HepG2 (cell line): ENCODE results near the gene GHRL. TPM values are rescaled to one million over a fixed set of nuclear protein-coding genes. Genes with fewer than 3 reads are reported as not detected.

Experiments used
- ATAC-seq: fragments of 200-7000 bp; cut with Tn5 transposase; 3 replicates; pipeline ENCODE4 v1.9.1; 2020; ENCODE audit warnings: mild to moderate bottlenecking, moderate library complexity
- BruUV-seq: library from RNA; stranded (reverse); fragments of 400-500 nt; replicated peaks from 2 replicates; lab custom pipeline; 2021; lab: Mats Ljungman, UMichigan
- CTCF ChIA-PET: fragments of 300-600 bp; formaldehyde crosslinking; extraction: SDS; loops from one replicate; lab custom pipeline; 2021; ENCODE audit warnings: low total read pairs, inconsistent platforms, low intra/inter-chr PET ratio; lab: Yijun Ruan, JAX
- POLR2A ChIA-PET: fragments of 350-600 bp; sonication (Branson Sonifier 250); formaldehyde crosslinking; loops from one replicate; lab custom pipeline; 2020; ENCODE audit warnings: antibody characterized with exemption, inconsistent platforms; lab: Yijun Ruan, JAX
- DNase-seq: peaks from one replicate; pipeline ENCODE4 v3.0.0-alpha.2; 2015; ENCODE audit warnings: low spot score
- FAIRE-seq: peaks from 3 replicates; lab custom pipeline; 2011; peaks lifted over from hg19 to GRCh38; lab: Jason Lieb, UNC
- H2AFZ ChIP-seq: one replicate; pipeline ENCODE4 v1.6.1; 2011; ENCODE audit warnings: low read length, inconsistent platforms
- H3K27ac ChIP-seq: fragments of 300-600 bp; 3 replicates; pipeline ENCODE4 v1.8.0; 2011; ENCODE audit warnings: mixed run types, mild to moderate bottlenecking, mixed read lengths, low read length, inconsistent platforms; ENCODE audit not compliant: insufficient read depth; ENCODE audit errors: extremely low read length
- H3K27me3 ChIP-seq, 2 experiments: fragments of 200-600 bp in 1 of 2; 2 replicates in 1 of 2; 3 replicates in 1 of 2; pipeline versions ENCODE4 v1.6.0 to v1.8.0; 2011; ENCODE audit warnings: low read length in 2 of 2, mild to moderate bottlenecking in 2 of 2, moderate library complexity in 2 of 2, inconsistent platforms in 1 of 2; ENCODE audit not compliant: insufficient read depth in 2 of 2, control insufficient read depth in 1 of 2
- H3K36me3 ChIP-seq, 2 experiments: fragments of 200-600 bp in 1 of 2; replicated peaks in 1 of 2; 2 replicates in 1 of 2; 3 replicates in 1 of 2; pipeline versions ENCODE4 v1.5.1 to v1.8.0; 2011; ENCODE audit warnings: low read length in 2 of 2, inconsistent platforms in 1 of 2; ENCODE audit not compliant: insufficient read depth in 2 of 2, control insufficient read depth in 1 of 2
- H3K4me1 ChIP-seq: 2 replicates; pipeline ENCODE4 v1.5.1; 2012; ENCODE audit warnings: low read length, inconsistent platforms; ENCODE audit not compliant: insufficient read depth
- H3K4me2 ChIP-seq: 2 replicates; pipeline ENCODE4 v1.6.0; 2011; ENCODE audit warnings: low read depth, low read length, inconsistent platforms
- H3K4me3 ChIP-seq, 3 experiments: fragments of 200-600 bp in 1 of 3; sonication (generic), shearing (Covaris generic) in 1 of 3; replicated peaks in 1 of 3; 2 replicates each; pipeline ENCODE4 v1.5.1; 2011 to 2016; ENCODE audit warnings: low read length in 3 of 3, inconsistent platforms in 2 of 3, low read depth in 2 of 3, mild to moderate bottlenecking in 2 of 3, control low read depth in 1 of 3, mixed read lengths in 1 of 3; ENCODE audit not compliant: insufficient read depth in 1 of 3
- H3K79me2 ChIP-seq: one replicate; pipeline ENCODE4 v1.6.1; 2011; ENCODE audit warnings: low read length, inconsistent platforms; ENCODE audit not compliant: insufficient read depth
- H3K9ac ChIP-seq: 2 replicates; pipeline ENCODE4 v1.6.0; 2011; ENCODE audit warnings: mild to moderate bottlenecking, low read depth, low read length, inconsistent platforms; ENCODE audit not compliant: insufficient read depth
- H3K9me3 ChIP-seq: 2 replicates; pipeline ENCODE4 v1.5.1; 2012; ENCODE audit warnings: mild to moderate bottlenecking, low read length
- H4K20me1 ChIP-seq: 2 replicates; pipeline ENCODE4 v1.6.0; 2011; ENCODE audit warnings: inconsistent platforms, mild to moderate bottlenecking, low read length, moderate library complexity; ENCODE audit not compliant: insufficient read depth
- DMTF1 ChIP-seq: sonication (generic); formaldehyde crosslinking; IDR thresholded peaks from 2 replicates; pipeline ENCODE4 v1.4.0; 2020; ENCODE audit warnings: mild to moderate bottlenecking, missing genetic modification reagents
- FOXK2 ChIP-seq: fragments of 450-650 bp; IDR thresholded peaks from 2 replicates; pipeline ENCODE4 v1.6.1; 2016
- HNF4G ChIP-seq, 2 experiments: sonication (generic) in 1 of 2; formaldehyde crosslinking in 1 of 2; IDR thresholded peaks; 2 replicates each; pipeline versions ENCODE4 v1.4.0 to v1.6.1; 2011 to 2020; ENCODE audit warnings: borderline replicate concordance in 2 of 2, low read depth in 2 of 2, mild to moderate bottlenecking in 2 of 2, low read length in 1 of 2, missing genetic modification reagents in 1 of 2, moderate library complexity in 1 of 2
- HNRNPL ChIP-seq: fragments of 200-400 bp; formaldehyde crosslinking; IDR thresholded peaks from 2 replicates; pipeline ENCODE4 v1.6.1; 2017; ENCODE audit warnings: mild to moderate bottlenecking, low read depth, low read length
- KMT2A ChIP-seq: sonication (generic); formaldehyde crosslinking; IDR thresholded peaks from 2 replicates; pipeline ENCODE4 v1.4.0; 2020; ENCODE audit warnings: missing genetic modification reagents
- NFATC3 ChIP-seq: sonication (generic); formaldehyde crosslinking; IDR thresholded peaks from 2 replicates; pipeline ENCODE4 v1.5.1; 2020; ENCODE audit warnings: mild to moderate bottlenecking, missing genetic modification reagents
- NFE2 ChIP-seq: sonication (generic); formaldehyde crosslinking; IDR thresholded peaks from 2 replicates; pipeline ENCODE4 v1.4.0; 2020; ENCODE audit warnings: missing genetic modification reagents
- RAD21 ChIP-seq: fragments of 450-650 bp; formaldehyde crosslinking; IDR thresholded peaks from 2 replicates; pipeline ENCODE4 v1.5.0; 2020; ENCODE audit warnings: mild to moderate bottlenecking
- YEATS4 ChIP-seq: sonication (generic); formaldehyde crosslinking; IDR thresholded peaks from 2 replicates; pipeline ENCODE4 v1.4.0; 2020; ENCODE audit warnings: missing genetic modification reagents, borderline replicate concordance
- ZFP36L2 ChIP-seq: sonication (generic); formaldehyde crosslinking; IDR thresholded peaks from 2 replicates; pipeline ENCODE4 v1.4.0; 2020; ENCODE audit warnings: missing genetic modification reagents
- ZFP90 ChIP-seq: sonication (generic); formaldehyde crosslinking; IDR thresholded peaks from 2 replicates; pipeline ENCODE4 v1.8.0; 2022; ENCODE audit warnings: missing genetic modification reagents, mild to moderate bottlenecking, inconsistent platforms, borderline replicate concordance
- ZNF18 ChIP-seq: sonication (generic); formaldehyde crosslinking; IDR thresholded peaks from 2 replicates; pipeline ENCODE4 v1.8.0; 2022; ENCODE audit warnings: mild to moderate bottlenecking, missing genetic modification reagents; ENCODE audit not compliant: insufficient replicate concordance
- ZNF335 ChIP-seq: sonication (generic); formaldehyde crosslinking; IDR thresholded peaks from 2 replicates; pipeline ENCODE4 v1.4.0; 2020; ENCODE audit warnings: missing genetic modification reagents
- ZNF382 ChIP-seq: sonication (generic); formaldehyde crosslinking; IDR thresholded peaks from 2 replicates; pipeline ENCODE4 v1.5.0; 2020; ENCODE audit warnings: missing genetic modification reagents, mild to moderate bottlenecking, borderline replicate concordance
- ZNF841 ChIP-seq: sonication (generic); formaldehyde crosslinking; IDR thresholded peaks from 2 replicates; pipeline ENCODE4 v1.8.1; 2023; ENCODE audit warnings: missing genetic modification reagents, borderline replicate concordance
- WGBS: methylation state at CpG from one replicate; pipeline ENCODE4 v1.1.6; 2017; ENCODE audit warnings: low lambda C conversion rate; 5-methylcytosine and 5-hydroxymethylcytosine counted together
- in situ Hi-C: cut with HindIII; loops from 2 replicates; pipeline ENCODE4 v1.10.0; 2017; ENCODE audit warnings: low pct_unique_long_range_greater_than_20kb; ENCODE audit not compliant: extremely low pct_ligation_motif_present
- intact Hi-C: fragments of 100-400 bp; cut with micrococcal nuclease; formaldehyde crosslinking; loops from one replicate; pipeline ENCODE4 v1.10.0; 2022; ENCODE audit not compliant: unreplicated experiment
- polyA plus RNA-seq, 8 experiments: library from polyadenylated mRNA; depleted of rRNA in 3 of 8; stranded (reverse) in 7 of 8; unstranded in 1 of 8; fragments of >200 nt; fragmentation: Illumina TruSeq in 4 of 8; extraction: Trizol in 4 of 8; gene quantifications; 2 replicates each; pipeline versions ENCODE4 v1.2.1 to v1.2.3, GENCODE V29; 2011 to 2016; ENCODE audit warnings: low read depth in 4 of 8, missing spikeins in 1 of 8, mixed read lengths in 1 of 8; ENCODE audit not compliant: insufficient read depth in 1 of 8
- total RNA-seq, 5 experiments: library from RNA; depleted of rRNA; stranded (reverse); fragments of >200 nt; fragmentation: Illumina TruSeq; extraction: Trizol; gene quantifications; 2 replicates each; pipeline ENCODE4 v1.2.3, GENCODE V29; 2016; ENCODE audit warnings: low read depth in 1 of 5
- TF ChIP-seq, protein P1 (sequence below): sonication (generic); formaldehyde crosslinking; IDR thresholded peaks from 2 replicates; pipeline ENCODE4 v1.4.0; 2020; ENCODE audit warnings: low read depth, missing genetic modification reagents
- TF ChIP-seq, protein P2 (sequence below): sonication (generic); formaldehyde crosslinking; IDR thresholded peaks from 2 replicates; pipeline ENCODE4 v1.4.0; 2020; ENCODE audit warnings: missing genetic modification reagents, mild to moderate bottlenecking, borderline replicate concordance

The GHRL gene
- total and polyA plus RNA-seq, 2 of the 13 experiments (the other 11 are each of a cell fraction or from before 2014, with no cell fraction given) = 0.09 TPM; not detected in 1

- ChIA-PET POLR2A (no interaction called here), CTCF (no interaction called here)
- H3K27me3 ChIP-seq = peaks cover 2 to 4% of the 10 kb centered on the region in 2 experiments; a peak in 3 of 5 replicates
- no peaks in the 10 kb centered on the region for H4K20me1 ChIP-seq
- no peak overlapping the region for H2AFZ ChIP-seq
- DNase-seq (no peak), FAIRE-seq (no peak), ATAC-seq (no peak)
- intact Hi-C loops (no loop called here), in situ Hi-C loops (no loop called here)
- no peak overlapping the region for H3K27ac ChIP-seq
- no peaks in the 10 kb centered on the region for H3K36me3 ChIP-seq
- no peaks in the 10 kb centered on the region for H3K9me3 ChIP-seq
- H3K4me2 ChIP-seq = peak overlapping the region; percentile 88
- H3K9ac ChIP-seq = no peak overlapping the region
- peak overlapping the region in 1 of 3 experiments; percentile 62; a peak in 1 of 6 replicates for H3K4me3 ChIP-seq
- no peaks in the 10 kb centered on the region for H3K79me2 ChIP-seq
- H3K4me1 ChIP-seq = peaks cover 54% of the 10 kb centered on the region
- BruUV-seq = no TSS peak
- 82% methylated on average over 14 of the region's 16 CpGs for WGBS
- no peak for TF ChIP-seq ZNF841 (CRISPR knock-in tag)
- TF ChIP-seq YEATS4 = no peak
- no peak for TF ChIP-seq NFATC3 (CRISPR knock-in tag)
- no peak for TF ChIP-seq NFE2
- no peak for TF ChIP-seq FOXK2
- no peak for TF ChIP-seq ZFP90 (CRISPR knock-in tag)
- TF ChIP-seq DMTF1 = no peak
- TF ChIP-seq, protein P1, sequence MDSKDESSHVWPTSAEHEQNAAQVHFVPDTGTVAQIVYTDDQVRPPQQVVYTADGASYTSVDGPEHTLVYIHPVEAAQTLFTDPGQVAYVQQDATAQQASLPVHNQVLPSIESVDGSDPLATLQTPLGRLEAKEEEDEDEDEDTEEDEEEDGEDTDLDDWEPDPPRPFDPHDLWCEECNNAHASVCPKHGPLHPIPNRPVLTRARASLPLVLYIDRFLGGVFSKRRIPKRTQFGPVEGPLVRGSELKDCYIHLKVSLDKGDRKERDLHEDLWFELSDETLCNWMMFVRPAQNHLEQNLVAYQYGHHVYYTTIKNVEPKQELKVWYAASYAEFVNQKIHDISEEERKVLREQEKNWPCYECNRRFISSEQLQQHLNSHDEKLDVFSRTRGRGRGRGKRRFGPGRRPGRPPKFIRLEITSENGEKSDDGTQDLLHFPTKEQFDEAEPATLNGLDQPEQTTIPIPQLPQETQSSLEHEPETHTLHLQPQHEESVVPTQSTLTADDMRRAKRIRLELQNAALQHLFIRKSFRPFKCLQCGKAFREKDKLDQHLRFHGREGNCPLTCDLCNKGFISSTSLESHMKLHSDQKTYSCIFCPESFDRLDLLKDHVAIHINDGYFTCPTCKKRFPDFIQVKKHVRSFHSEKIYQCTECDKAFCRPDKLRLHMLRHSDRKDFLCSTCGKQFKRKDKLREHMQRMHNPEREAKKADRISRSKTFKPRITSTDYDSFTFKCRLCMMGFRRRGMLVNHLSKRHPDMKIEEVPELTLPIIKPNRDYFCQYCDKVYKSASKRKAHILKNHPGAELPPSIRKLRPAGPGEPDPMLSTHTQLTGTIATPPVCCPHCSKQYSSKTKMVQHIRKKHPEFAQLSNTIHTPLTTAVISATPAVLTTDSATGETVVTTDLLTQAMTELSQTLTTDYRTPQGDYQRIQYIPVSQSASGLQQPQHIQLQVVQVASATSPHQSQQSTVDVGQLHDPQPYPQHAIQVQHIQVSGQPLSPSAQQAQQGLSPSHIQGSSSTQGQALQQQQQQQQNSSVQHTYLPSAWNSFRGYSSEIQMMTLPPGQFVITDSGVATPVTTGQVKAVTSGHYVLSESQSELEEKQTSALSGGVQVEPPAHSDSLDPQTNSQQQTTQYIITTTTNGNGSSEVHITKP (CRISPR knock-in tag) = no peak
- TF ChIP-seq RAD21 (CRISPR knock-in tag) = no peak
- no peak for TF ChIP-seq ZFP36L2 (CRISPR knock-in tag)
- TF ChIP-seq HNF4G (IDR thresholded peaks at IDR 0.05; ENCODE audit: borderline replicate concordance, low read depth, low read length) = no peak
- no peak for TF ChIP-seq HNF4G (CRISPR knock-in tag; IDR thresholded peaks at IDR 0.05; ENCODE audit: borderline replicate concordance, low read depth)
- TF ChIP-seq KMT2A (CRISPR knock-in tag) = no peak
- TF ChIP-seq ZNF18 (CRISPR knock-in tag) = no peak
- TF ChIP-seq, protein P2, sequence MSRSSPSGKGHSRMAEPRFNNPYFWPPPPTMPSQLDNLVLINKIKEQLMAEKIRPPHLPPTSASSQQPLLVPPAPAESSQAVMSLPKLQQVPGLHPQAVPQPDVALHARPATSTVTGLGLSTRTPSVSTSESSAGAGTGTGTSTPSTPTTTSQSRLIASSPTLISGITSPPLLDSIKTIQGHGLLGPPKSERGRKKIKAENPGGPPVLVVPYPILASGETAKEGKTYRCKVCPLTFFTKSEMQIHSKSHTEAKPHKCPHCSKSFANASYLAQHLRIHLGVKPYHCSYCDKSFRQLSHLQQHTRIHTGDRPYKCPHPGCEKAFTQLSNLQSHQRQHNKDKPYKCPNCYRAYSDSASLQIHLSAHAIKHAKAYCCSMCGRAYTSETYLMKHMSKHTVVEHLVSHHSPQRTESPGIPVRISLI (CRISPR knock-in tag) = no peak
- TF ChIP-seq ZNF382 (CRISPR knock-in tag) = no peak
- no peak for TF ChIP-seq HNRNPL
- TF ChIP-seq ZNF335 (CRISPR knock-in tag) = no peak
Measured at GRCh38 chr3:10338164-10338470, 45.4 kb upstream of the GHRL start.
